Measurements from ENCODE around the gene NRCAM.

Gene NRCAM

DNA sequence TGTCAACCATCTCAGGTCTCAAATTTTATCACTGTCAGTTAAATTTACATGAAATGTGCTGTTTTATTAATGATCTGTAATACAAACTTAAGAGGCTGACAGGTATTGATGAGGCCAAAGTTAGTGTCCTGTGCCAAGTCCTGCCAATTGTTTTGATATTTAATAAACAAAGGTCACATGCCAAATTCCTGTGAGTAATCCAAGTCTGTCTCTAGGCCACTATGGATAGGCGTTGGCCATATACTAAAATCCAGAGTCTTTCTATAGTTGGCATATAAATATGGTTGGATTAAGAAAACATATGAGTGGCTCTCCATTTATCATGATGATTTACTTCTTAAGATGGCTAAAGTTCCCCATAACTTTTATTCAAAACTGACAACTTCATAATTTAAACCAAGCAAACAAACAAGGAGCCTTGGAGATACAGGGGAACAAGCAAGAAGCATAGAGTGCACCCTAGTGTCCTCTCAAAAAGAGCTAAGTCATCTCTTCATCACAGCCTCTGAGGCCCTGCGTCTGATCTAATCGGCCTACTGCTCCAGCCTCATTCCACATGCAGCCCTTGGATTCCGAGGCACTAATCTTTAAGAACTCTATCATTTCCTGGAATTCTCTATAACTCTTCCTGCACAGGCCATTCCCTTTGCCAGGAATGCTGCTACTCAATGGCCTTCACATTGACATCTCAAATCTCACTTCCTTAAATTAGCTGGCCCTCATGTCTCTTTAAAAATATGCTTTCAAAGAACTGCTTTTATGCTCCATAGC, 32.7 kb upstream of the NRCAM start:
- Histone ChIP-seq H3K36me3 (ENCODE audit: control insufficient read depth in 2 of 2, insufficient read depth in 1 of 2, low read length in 2 of 2) (peaks cover 0 to 3% of the 10 kb centered on the region in 2 experiments; a peak in 1 of 3 replicates), H3K9me3 (ENCODE audit: control insufficient read depth, insufficient read depth, low read depth, low read length) (no peaks in the 10 kb centered on the region), H3K27ac (ENCODE audit: extremely low read depth, low read depth, low read length) (no peak overlapping the region), H3K4me3 (ENCODE audit: low read depth, low read length) (no peak overlapping the region), H3K4me1 (ENCODE audit: control insufficient read depth, insufficient read depth, low read length) (no peaks in the 10 kb centered on the region)
- no peak for TF ChIP-seq ZBTB49 (tag by site-specific recombination; IDR thresholded peaks at IDR 0.05; ENCODE audit: low read depth)
- ChIA-PET CTCF (interaction anchor here (0.9 kb wide), 1 partner anchor 8 kb away, joined by 4 read pairs; no protein-coding TSS in a partner anchor), POLR2A (no interaction called here)

DNA sequence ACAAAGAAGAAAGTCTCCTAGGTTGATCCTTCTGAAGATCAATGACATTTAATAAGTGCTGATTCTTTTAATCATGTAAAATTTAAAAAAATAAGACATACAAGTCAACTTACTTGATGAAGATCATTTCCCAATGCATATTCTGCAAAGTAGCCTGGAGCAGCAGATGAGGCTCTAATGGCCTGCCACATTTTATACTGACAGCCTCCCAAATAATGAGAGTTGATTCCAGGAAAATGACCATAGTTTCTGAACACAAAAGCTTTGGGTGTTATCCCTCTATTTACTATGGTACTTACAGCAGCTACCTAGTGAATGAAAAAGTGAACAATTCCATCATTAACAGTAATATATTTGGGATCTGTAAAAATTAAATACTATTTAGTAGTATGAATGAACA, 31.4 kb upstream of the NRCAM start:
- no peaks in the 10 kb centered on the region for H3K9me3 ChIP-seq (ENCODE audit: control insufficient read depth, insufficient read depth, low read depth, low read length)
- no peak overlapping the region for H3K27ac ChIP-seq (ENCODE audit: extremely low read depth, low read depth, low read length)
- H3K4me3 ChIP-seq (ENCODE audit: low read depth, low read length): no peak overlapping the region
- POLR2A ChIA-PET: no interaction called here
- H3K36me3 ChIP-seq (ENCODE audit: control insufficient read depth in 2 of 2, insufficient read depth in 1 of 2, low read length in 2 of 2): peaks cover 0 to 3% of the 10 kb centered on the region in 2 experiments; a peak in 1 of 3 replicates
- TF ChIP-seq, protein P1, sequence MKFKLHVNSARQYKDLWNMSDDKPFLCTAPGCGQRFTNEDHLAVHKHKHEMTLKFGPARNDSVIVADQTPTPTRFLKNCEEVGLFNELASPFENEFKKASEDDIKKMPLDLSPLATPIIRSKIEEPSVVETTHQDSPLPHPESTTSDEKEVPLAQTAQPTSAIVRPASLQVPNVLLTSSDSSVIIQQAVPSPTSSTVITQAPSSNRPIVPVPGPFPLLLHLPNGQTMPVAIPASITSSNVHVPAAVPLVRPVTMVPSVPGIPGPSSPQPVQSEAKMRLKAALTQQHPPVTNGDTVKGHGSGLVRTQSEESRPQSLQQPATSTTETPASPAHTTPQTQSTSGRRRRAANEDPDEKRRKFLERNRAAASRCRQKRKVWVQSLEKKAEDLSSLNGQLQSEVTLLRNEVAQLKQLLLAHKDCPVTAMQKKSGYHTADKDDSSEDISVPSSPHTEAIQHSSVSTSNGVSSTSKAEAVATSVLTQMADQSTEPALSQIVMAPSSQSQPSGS (tag by site-specific recombination; IDR thresholded peaks at IDR 0.05; ENCODE audit: low read depth): no peak
- no peak for TF ChIP-seq ZNF626 (tag by site-specific recombination; IDR thresholded peaks at IDR 0.05)
- TF ChIP-seq ZBTB7A (tag by site-specific recombination; IDR thresholded peaks at IDR 0.05; ENCODE audit: low read depth): no peak
- TF ChIP-seq ZNF791 (tag by site-specific recombination; IDR thresholded peaks at IDR 0.05): no peak
- TF ChIP-seq, protein P2, sequence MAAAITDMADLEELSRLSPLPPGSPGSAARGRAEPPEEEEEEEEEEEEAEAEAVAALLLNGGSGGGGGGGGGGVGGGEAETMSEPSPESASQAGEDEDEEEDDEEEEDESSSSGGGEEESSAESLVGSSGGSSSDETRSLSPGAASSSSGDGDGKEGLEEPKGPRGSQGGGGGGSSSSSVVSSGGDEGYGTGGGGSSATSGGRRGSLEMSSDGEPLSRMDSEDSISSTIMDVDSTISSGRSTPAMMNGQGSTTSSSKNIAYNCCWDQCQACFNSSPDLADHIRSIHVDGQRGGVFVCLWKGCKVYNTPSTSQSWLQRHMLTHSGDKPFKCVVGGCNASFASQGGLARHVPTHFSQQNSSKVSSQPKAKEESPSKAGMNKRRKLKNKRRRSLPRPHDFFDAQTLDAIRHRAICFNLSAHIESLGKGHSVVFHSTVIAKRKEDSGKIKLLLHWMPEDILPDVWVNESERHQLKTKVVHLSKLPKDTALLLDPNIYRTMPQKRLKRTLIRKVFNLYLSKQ (tag by site-specific recombination; IDR thresholded peaks at IDR 0.05; ENCODE audit: borderline replicate concordance): no peak
- TF ChIP-seq KLF17 (tag by site-specific recombination; IDR thresholded peaks at IDR 0.05): no peak
- no peak for TF ChIP-seq ZNF677 (tag by site-specific recombination; IDR thresholded peaks at IDR 0.05)
- no peak for TF ChIP-seq ZNF549 (tag by site-specific recombination; IDR thresholded peaks at IDR 0.05)
- no peak for TF ChIP-seq ZFP69B (tag by site-specific recombination; IDR thresholded peaks at IDR 0.05)
- no peak for TF ChIP-seq ZNF2 (tag by site-specific recombination; IDR thresholded peaks at IDR 0.05)
- no peak for TF ChIP-seq ZNF433 (tag by site-specific recombination; IDR thresholded peaks at IDR 0.05; ENCODE audit: low read depth)
- no peak for TF ChIP-seq ZNF76 (tag by site-specific recombination; IDR thresholded peaks at IDR 0.05; ENCODE audit: borderline replicate concordance, low read depth)
- no peak for TF ChIP-seq RBAK (tag by site-specific recombination; IDR thresholded peaks at IDR 0.05)
- no peak for TF ChIP-seq ZNF10 (tag by site-specific recombination; IDR thresholded peaks at IDR 0.05)
- no peak for TF ChIP-seq ZNF48 (tag by site-specific recombination; IDR thresholded peaks at IDR 0.05)
- H3K4me1 ChIP-seq (ENCODE audit: control insufficient read depth, insufficient read depth, low read length): no peaks in the 10 kb centered on the region
- CTCF ChIA-PET: interaction anchor here (0.6 to 1.4 kb wide), 2 partner anchors 10 to 53 kb away, joined by 3 to 13 read pairs; no protein-coding TSS in a partner anchor
